HCT116 (cell line): ENCODE results near the gene BRD4. TPM values are rescaled to one million over a fixed set of nuclear protein-coding genes. Genes with fewer than 3 reads are reported as not detected.

Experiments used
- ATAC-seq: fragments of 200-7000 bp; cut with Tn5 transposase; 2 replicates; pipeline ENCODE4 v1.9.1; 2020; ENCODE audit warnings: mild to moderate bottlenecking, moderate library complexity
- BruUV-seq: library from RNA; stranded (reverse); fragments of 400-500 nt; replicated peaks from 2 replicates; lab custom pipeline; 2021; lab: Mats Ljungman, UMichigan
- CTCF ChIA-PET: fragments of 300-600 bp; sonication (Branson Sonifier 250); formaldehyde crosslinking; loops from one replicate; lab custom pipeline; 2021; ENCODE audit warnings: antibody characterized with exemption; lab: Charles Lee
- POLR2A ChIA-PET: fragments of 300-600, 350-600 bp; sonication (Branson Sonifier 250); formaldehyde crosslinking; loops from one replicate; lab custom pipeline; 2021; ENCODE audit warnings: antibody characterized with exemption; lab: Charles Lee
- RAD21 ChIA-PET, 2 experiments: fragments of 300-600 bp; sonication (Branson Sonifier 250); formaldehyde crosslinking; loops; one replicate each; lab custom pipeline; 2023; ENCODE audit warnings: low total read pairs in 2 of 2; ENCODE audit not compliant: uncharacterized antibody in 2 of 2, unreplicated experiment in 2 of 2, low non-redundant PET in 1 of 2; lab: Charles Lee
- DNase-seq: peaks from one replicate; pipeline ENCODE4 v3.0.0-alpha.2; 2010; ENCODE audit warnings: low read depth, low spot score
- H2AFZ ChIP-seq: fragments of 200-600 bp; shearing (Covaris generic), sonication (generic); 2 replicates; pipeline ENCODE4 v1.6.1; 2017; ENCODE audit warnings: low read depth, mixed run types, mixed read lengths, antibody characterized with exemption, low read length; ENCODE audit not compliant: poor library complexity, severe bottlenecking
- H3K27ac ChIP-seq: 2 replicates; pipeline ENCODE4 v1.5.1; 2012; ENCODE audit warnings: low read depth, low read length
- H3K27me3 ChIP-seq: fragments of 200-600 bp; sonication (generic); 2 replicates; pipeline ENCODE4 v1.6.1; 2016; ENCODE audit warnings: mixed run types, low read length, mixed read lengths; ENCODE audit not compliant: insufficient read depth
- H3K36me3 ChIP-seq, 2 experiments: fragments of 200-500 bp in 1 of 2; fragments of 200-600 bp in 1 of 2; sonication (Bioruptor generic) in 1 of 2; sonication (generic) in 1 of 2; 2 replicates each; pipeline versions ENCODE4 v1.5.1 to v1.6.1; 2014 to 2016; ENCODE audit warnings: low read length in 2 of 2, inconsistent platforms in 1 of 2, mixed read lengths in 1 of 2, mixed run types in 1 of 2; ENCODE audit not compliant: insufficient read depth in 2 of 2, control insufficient read depth in 1 of 2
- H3K4me1 ChIP-seq, 2 experiments: fragments of 200-600 bp in 1 of 2; sonication (generic) in 1 of 2; 2 replicates each; pipeline versions ENCODE4 v1.5.1 to v1.6.1; 2012 to 2017; ENCODE audit warnings: low read length in 2 of 2, inconsistent platforms in 1 of 2, mild to moderate bottlenecking in 1 of 2, mixed read lengths in 1 of 2, mixed run types in 1 of 2, moderate library complexity in 1 of 2; ENCODE audit not compliant: insufficient read depth in 2 of 2, control insufficient read depth in 1 of 2
- H3K4me2 ChIP-seq: fragments of 200-600 bp; sonication (generic); 2 replicates; pipeline ENCODE4 v1.6.1; 2017; ENCODE audit warnings: mixed run types, low read length, mixed read lengths
- H3K4me3 ChIP-seq, 2 experiments: fragments of 200-600 bp in 1 of 2; sonication (generic) in 1 of 2; replicated peaks in 1 of 2; 2 replicates each; pipeline ENCODE4 v1.5.1; 2011 to 2016; ENCODE audit warnings: low read length in 2 of 2, control low read depth in 1 of 2, low read depth in 1 of 2, mild to moderate bottlenecking in 1 of 2, mixed read lengths in 1 of 2, mixed run types in 1 of 2
- H3K79me2 ChIP-seq: fragments of 200-600 bp; sonication (generic); 2 replicates; pipeline ENCODE4 v1.6.1; 2017; ENCODE audit warnings: mild to moderate bottlenecking, mixed run types, low read length, moderate library complexity, mixed read lengths; ENCODE audit not compliant: insufficient read depth
- H3K9ac ChIP-seq: fragments of 200-600 bp; sonication (generic); 2 replicates; pipeline ENCODE4 v1.6.1; 2016; ENCODE audit warnings: low read length, mixed read lengths
- H3K9me2 ChIP-seq: fragments of 200-600 bp; sonication (generic), shearing (Covaris generic); 2 replicates; pipeline ENCODE4 v1.6.1; 2017; ENCODE audit warnings: mixed run types, mild to moderate bottlenecking, moderate library complexity; ENCODE audit not compliant: insufficient read depth
- H3K9me3 ChIP-seq, 2 experiments: fragments of 200-500 bp in 1 of 2; fragments of 200-600 bp in 1 of 2; sonication (Bioruptor generic) in 1 of 2; sonication (generic) in 1 of 2; 2 replicates each; pipeline ENCODE4 v1.6.1; 2014 to 2017; ENCODE audit warnings: low read length in 2 of 2, mixed read lengths in 2 of 2, inconsistent platforms in 1 of 2, low read depth in 1 of 2, mild to moderate bottlenecking in 1 of 2, mixed run types in 1 of 2, moderate library complexity in 1 of 2; ENCODE audit not compliant: control insufficient read depth in 1 of 2, insufficient read depth in 1 of 2
- H4K20me1 ChIP-seq: fragments of 200-600 bp; sonication (generic), shearing (Covaris generic); 2 replicates; pipeline ENCODE4 v1.6.1; 2017; ENCODE audit warnings: mixed run types, mild to moderate bottlenecking, moderate library complexity; ENCODE audit not compliant: insufficient read depth
- FOSL1 ChIP-seq: IDR thresholded peaks from 2 replicates; pipeline ENCODE4 v1.6.1; 2012; ENCODE audit warnings: low read depth
- POLR2A ChIP-seq: IDR thresholded peaks from 2 replicates; pipeline ENCODE4 v1.7.0; 2011; ENCODE audit warnings: borderline replicate concordance; ENCODE audit not compliant: insufficient read depth, insufficient read length; ENCODE audit errors: extremely low read depth
- SIN3A ChIP-seq: IDR thresholded peaks from 2 replicates; pipeline ENCODE4 v1.6.1; 2012; ENCODE audit warnings: low read depth
- YY1 ChIP-seq: IDR thresholded peaks from 2 replicates; pipeline ENCODE4 v1.6.1; 2011; ENCODE audit warnings: low read length, low read depth, moderate library complexity, mild to moderate bottlenecking; ENCODE audit not compliant: insufficient replicate concordance; ENCODE audit errors: extremely low read depth
- ZBTB33 ChIP-seq: IDR thresholded peaks from 2 replicates; pipeline ENCODE4 v1.6.1; 2011; ENCODE audit warnings: mild to moderate bottlenecking, low read length, moderate library complexity; ENCODE audit not compliant: insufficient replicate concordance; ENCODE audit errors: extremely low read depth
- ZFX ChIP-seq: fragments of 450-650 bp; IDR thresholded peaks from 2 replicates; pipeline ENCODE4 v1.6.1; 2017
- ZNF274 ChIP-seq: fragments of 200-500 bp; sonication (Bioruptor generic); IDR thresholded peaks from 2 replicates; pipeline ENCODE4 v1.6.1; 2014; ENCODE audit warnings: mild to moderate bottlenecking, low read depth, low read length, inconsistent platforms
- intact Hi-C: fragments of 100-400 bp; cut with micrococcal nuclease; formaldehyde crosslinking; loops from 2 replicates; pipeline ENCODE4 v1.10.0; 2022
- total RNA-seq: library from RNA; stranded (reverse); gene quantifications from one replicate; pipeline ENCODE4 v1.2.1, GENCODE V29; 2021; ENCODE audit not compliant: unreplicated experiment
- TF ChIP-seq, protein P1 (sequence below): IDR thresholded peaks from 2 replicates; pipeline ENCODE4 v1.6.1; 2012

The BRD4 gene
- total RNA-seq, 1 experiment from 2014 or later, result 52.9 TPM

DNA sequence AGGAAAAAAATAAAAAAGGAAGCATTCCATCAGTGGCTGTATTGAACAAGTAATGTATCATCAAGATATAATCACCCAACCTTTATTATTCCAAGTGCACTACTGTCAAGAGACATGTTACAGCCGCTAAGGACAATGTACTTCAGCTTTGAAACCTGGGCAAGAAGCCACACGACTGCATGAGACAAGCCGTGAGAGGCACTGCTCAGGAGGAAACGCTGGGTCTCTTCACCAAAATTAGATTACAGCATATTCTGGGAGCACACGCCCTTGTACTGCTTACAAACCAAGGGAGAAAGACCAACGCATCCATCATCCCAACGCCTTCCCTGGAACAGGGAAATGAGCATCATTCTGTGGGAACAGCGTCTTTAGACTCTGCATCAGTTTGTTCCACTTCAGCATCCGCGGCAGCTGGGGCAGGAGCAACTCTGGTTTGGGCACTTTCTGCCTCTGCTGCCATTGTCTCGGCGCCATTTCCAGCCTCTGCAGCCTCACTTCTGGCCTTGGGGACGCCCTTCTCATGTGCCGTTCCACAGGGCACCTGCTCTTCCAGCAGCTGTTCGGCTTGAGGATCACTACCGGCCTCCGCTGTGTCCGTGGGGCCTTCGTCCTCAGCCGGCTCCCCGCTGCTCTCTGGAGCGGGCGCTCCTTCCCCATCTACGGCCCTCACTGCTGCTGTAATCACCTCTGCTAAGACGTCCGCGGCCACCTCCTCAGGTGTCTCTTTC, 22.4 kb upstream of the BRD4 start:
- ChIA-PET RAD21 (no interaction called here), POLR2A (no interaction called here), CTCF (no interaction called here)
- H3K4me2 ChIP-seq, result no peak overlapping the region
- TF ChIP-seq FOSL1, result no peak
- TF ChIP-seq SIN3A, result no peak
- no peak for TF ChIP-seq ZBTB33
- TF ChIP-seq YY1, result no peak
- TF ChIP-seq ZNF274, result no peak
- TF ChIP-seq POLR2A, result no peak
- TF ChIP-seq, protein P1, sequence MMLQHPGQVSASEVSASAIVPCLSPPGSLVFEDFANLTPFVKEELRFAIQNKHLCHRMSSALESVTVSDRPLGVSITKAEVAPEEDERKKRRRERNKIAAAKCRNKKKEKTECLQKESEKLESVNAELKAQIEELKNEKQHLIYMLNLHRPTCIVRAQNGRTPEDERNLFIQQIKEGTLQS, result no peak
- TF ChIP-seq ZFX, result no peak
- no peaks in the 10 kb centered on the region for H3K27me3 ChIP-seq
- H4K20me1 ChIP-seq, result no peaks in the 10 kb centered on the region
- DNase-seq (no peak), ATAC-seq (no peak)
- no peak overlapping the region for H3K4me3 ChIP-seq
- no peaks in the 10 kb centered on the region for H3K9me3 ChIP-seq
- H3K9ac ChIP-seq, result no peak overlapping the region
- H3K27ac ChIP-seq, result no peak overlapping the region
- no peak overlapping the region for H2AFZ ChIP-seq
- H3K79me2 ChIP-seq, result no peaks in the 10 kb centered on the region
- no TSS peak for BruUV-seq
- intact Hi-C loops, result no loop called here
- H3K4me1 ChIP-seq, result no peaks in the 10 kb centered on the region
- H3K9me2 ChIP-seq, result no peaks in the 10 kb centered on the region
- peaks cover 36 to 39% of the 10 kb centered on the region in 2 experiments for H3K36me3 ChIP-seq
